HepG2 (cell line): ENCODE measurements around the gene TMED6. TPM values are rescaled to one million over a fixed set of nuclear protein-coding genes. Genes with fewer than 3 reads are reported as not detected.

Experiments
- DMAP1 ChIP-seq: IDR thresholded peaks from 2 replicates; pipeline ENCODE4 v1.6.1; 2016
- HHEX ChIP-seq: IDR thresholded peaks from 2 replicates; pipeline ENCODE4 v1.6.1; 2016; ENCODE audit warnings: control low read depth
- JUN ChIP-seq: sonication (generic); formaldehyde crosslinking; IDR thresholded peaks from 2 replicates; pipeline ENCODE4 v1.4.0; 2020; ENCODE audit warnings: mild to moderate bottlenecking, missing genetic modification reagents
- MBD4 ChIP-seq: IDR thresholded peaks from 2 replicates; pipeline ENCODE4 v1.6.1; 2012; ENCODE audit warnings: low read length, inconsistent platforms, borderline replicate concordance
- POLR2AphosphoS2 ChIP-seq: IDR thresholded peaks from 2 replicates; pipeline ENCODE4 v1.6.1; 2011; ENCODE audit warnings: low read depth, low read length, improper control_type of control experiment
- REXO4 ChIP-seq: sonication (generic); formaldehyde crosslinking; IDR thresholded peaks from 2 replicates; pipeline ENCODE4 v1.8.0; 2022; ENCODE audit warnings: missing genetic modification reagents, mild to moderate bottlenecking, borderline replicate concordance
- RFXANK ChIP-seq: IDR thresholded peaks from 2 replicates; pipeline ENCODE4 v1.6.1; 2016
- SALL1 ChIP-seq: sonication (generic); formaldehyde crosslinking; IDR thresholded peaks from 2 replicates; pipeline ENCODE4 v1.8.0; 2022; ENCODE audit warnings: mild to moderate bottlenecking, missing genetic modification reagents
- ZBTB2 ChIP-seq: sonication (generic); formaldehyde crosslinking; IDR thresholded peaks from 2 replicates; pipeline ENCODE4 v1.8.0; 2022; ENCODE audit warnings: low read depth, missing genetic modification reagents
- ZBTB38 ChIP-seq: sonication (generic); formaldehyde crosslinking; IDR thresholded peaks from 2 replicates; pipeline ENCODE4 v1.5.1; 2020; ENCODE audit warnings: mild to moderate bottlenecking, missing genetic modification reagents
- ZNF639 ChIP-seq: conservative IDR thresholded peaks from 2 replicates; pipeline ENCODE4 v1.6.1; 2018; ENCODE audit warnings: missing genetic modification reagents
- ZNF703 ChIP-seq: sonication (generic); formaldehyde crosslinking; IDR thresholded peaks from 2 replicates; pipeline ENCODE4 v1.5.1; 2020; ENCODE audit warnings: missing genetic modification reagents, mild to moderate bottlenecking, moderate library complexity, borderline replicate concordance
- polyA plus RNA-seq, 8 experiments: library from polyadenylated mRNA; depleted of rRNA in 3 of 8; stranded (reverse) in 7 of 8; unstranded in 1 of 8; fragments of >200 nt; fragmentation: Illumina TruSeq in 4 of 8; extraction: Trizol in 4 of 8; gene quantifications; 2 replicates each; pipeline versions ENCODE4 v1.2.1 to v1.2.3, GENCODE V29; 2011 to 2016; ENCODE audit warnings: low read depth in 4 of 8, missing spikeins in 1 of 8, mixed read lengths in 1 of 8; ENCODE audit not compliant: insufficient read depth in 1 of 8
- total RNA-seq, 5 experiments: library from RNA; depleted of rRNA; stranded (reverse); fragments of >200 nt; fragmentation: Illumina TruSeq; extraction: Trizol; gene quantifications; 2 replicates each; pipeline ENCODE4 v1.2.3, GENCODE V29; 2016; ENCODE audit warnings: low read depth in 1 of 5
- TF ChIP-seq, protein P1 (sequence below): sonication (generic); formaldehyde crosslinking; IDR thresholded peaks from 2 replicates; pipeline ENCODE4 v1.4.0; 2020; ENCODE audit warnings: missing genetic modification reagents
- TF ChIP-seq, protein P2 (sequence below): sonication (generic); formaldehyde crosslinking; IDR thresholded peaks from 2 replicates; pipeline ENCODE4 v1.4.0; 2020; ENCODE audit warnings: missing genetic modification reagents, borderline replicate concordance
- TF ChIP-seq, protein P3 (sequence below): IDR thresholded peaks from 2 replicates; pipeline ENCODE4 v1.6.1; 2016; ENCODE audit warnings: mild to moderate bottlenecking, missing biosample characterization, missing genetic modification reagents
- TF ChIP-seq, protein P4 (sequence below): sonication (generic); formaldehyde crosslinking; IDR thresholded peaks from 2 replicates; pipeline ENCODE4 v1.4.0; 2020; ENCODE audit warnings: missing genetic modification reagents

Gene TMED6
- total and polyA plus RNA-seq, 2 of the 13 experiments (the other 11 are each of a cell fraction or from before 2014, with no cell fraction given), result 9.8 to 14.4 TPM

DNA sequence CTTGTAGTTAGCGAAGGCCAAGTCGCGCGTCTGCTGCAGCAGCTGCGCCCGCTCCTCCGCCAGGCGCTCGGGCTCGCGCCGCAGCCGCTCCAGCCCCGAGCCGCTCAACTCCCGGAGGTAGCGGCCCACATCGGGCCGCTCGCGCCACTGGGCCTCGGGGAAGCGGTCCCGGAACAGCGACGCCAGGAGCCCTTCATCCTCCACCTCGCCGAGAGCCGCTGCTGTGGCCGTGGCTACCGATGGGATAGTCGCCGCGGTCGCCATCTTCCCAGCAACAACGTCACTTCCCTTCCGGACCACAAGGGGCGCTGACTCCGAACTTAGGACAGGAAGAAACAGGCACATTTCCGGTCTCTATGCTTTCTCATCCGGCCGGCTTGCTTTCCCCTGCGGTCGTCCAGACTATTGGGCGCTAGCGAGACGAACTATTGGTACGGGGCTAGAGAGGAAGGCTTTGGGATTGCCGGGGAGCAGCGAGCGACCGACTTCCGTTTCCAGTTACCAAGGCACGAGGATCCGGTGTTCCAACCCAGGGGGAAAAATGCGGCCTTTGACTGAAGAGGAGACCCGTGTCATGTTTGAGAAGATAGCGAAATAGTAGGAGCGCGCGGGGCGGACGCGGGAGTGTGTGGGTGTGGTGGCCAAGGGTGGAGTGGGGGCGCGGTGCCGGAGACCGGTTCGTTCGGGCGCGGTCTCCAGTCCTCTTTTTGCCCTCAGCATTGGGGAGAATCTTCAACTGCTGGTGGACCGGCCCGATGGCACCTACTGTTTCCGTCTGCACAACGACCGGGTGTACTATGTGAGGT is 12.1 kb downstream of the TMED6 start, which contains the start of the genes COG8 and NIP7 (continued):
- TF ChIP-seq SALL1 (peak; percentile 89; the same call in 1 of the 2 replicates), ZNF703 (CRISPR knock-in tag) (no peak), MBD4 (no peak), REXO4 (CRISPR knock-in tag) (0 out of 2 replicates have a peak, but pooled peaks have one; percentile 31), ZNF639 (CRISPR knock-in tag) (peak; percentile 87), DMAP1 (CRISPR knock-in tag) (peak; percentile 99), HHEX (CRISPR knock-in tag) (0 out of 2 replicates have a peak, but pooled peaks have one; percentile 36), ZBTB2 (peak; percentile 85), JUN (CRISPR knock-in tag) (no peak; the same call in 1 of the 2 replicates), ZBTB38 (peak; percentile 94), RFXANK (CRISPR knock-in tag) (0 out of 2 replicates have a peak, but pooled peaks have one; percentile 78), POLR2AphosphoS2 (no peak)
- TF ChIP-seq, protein P1, sequence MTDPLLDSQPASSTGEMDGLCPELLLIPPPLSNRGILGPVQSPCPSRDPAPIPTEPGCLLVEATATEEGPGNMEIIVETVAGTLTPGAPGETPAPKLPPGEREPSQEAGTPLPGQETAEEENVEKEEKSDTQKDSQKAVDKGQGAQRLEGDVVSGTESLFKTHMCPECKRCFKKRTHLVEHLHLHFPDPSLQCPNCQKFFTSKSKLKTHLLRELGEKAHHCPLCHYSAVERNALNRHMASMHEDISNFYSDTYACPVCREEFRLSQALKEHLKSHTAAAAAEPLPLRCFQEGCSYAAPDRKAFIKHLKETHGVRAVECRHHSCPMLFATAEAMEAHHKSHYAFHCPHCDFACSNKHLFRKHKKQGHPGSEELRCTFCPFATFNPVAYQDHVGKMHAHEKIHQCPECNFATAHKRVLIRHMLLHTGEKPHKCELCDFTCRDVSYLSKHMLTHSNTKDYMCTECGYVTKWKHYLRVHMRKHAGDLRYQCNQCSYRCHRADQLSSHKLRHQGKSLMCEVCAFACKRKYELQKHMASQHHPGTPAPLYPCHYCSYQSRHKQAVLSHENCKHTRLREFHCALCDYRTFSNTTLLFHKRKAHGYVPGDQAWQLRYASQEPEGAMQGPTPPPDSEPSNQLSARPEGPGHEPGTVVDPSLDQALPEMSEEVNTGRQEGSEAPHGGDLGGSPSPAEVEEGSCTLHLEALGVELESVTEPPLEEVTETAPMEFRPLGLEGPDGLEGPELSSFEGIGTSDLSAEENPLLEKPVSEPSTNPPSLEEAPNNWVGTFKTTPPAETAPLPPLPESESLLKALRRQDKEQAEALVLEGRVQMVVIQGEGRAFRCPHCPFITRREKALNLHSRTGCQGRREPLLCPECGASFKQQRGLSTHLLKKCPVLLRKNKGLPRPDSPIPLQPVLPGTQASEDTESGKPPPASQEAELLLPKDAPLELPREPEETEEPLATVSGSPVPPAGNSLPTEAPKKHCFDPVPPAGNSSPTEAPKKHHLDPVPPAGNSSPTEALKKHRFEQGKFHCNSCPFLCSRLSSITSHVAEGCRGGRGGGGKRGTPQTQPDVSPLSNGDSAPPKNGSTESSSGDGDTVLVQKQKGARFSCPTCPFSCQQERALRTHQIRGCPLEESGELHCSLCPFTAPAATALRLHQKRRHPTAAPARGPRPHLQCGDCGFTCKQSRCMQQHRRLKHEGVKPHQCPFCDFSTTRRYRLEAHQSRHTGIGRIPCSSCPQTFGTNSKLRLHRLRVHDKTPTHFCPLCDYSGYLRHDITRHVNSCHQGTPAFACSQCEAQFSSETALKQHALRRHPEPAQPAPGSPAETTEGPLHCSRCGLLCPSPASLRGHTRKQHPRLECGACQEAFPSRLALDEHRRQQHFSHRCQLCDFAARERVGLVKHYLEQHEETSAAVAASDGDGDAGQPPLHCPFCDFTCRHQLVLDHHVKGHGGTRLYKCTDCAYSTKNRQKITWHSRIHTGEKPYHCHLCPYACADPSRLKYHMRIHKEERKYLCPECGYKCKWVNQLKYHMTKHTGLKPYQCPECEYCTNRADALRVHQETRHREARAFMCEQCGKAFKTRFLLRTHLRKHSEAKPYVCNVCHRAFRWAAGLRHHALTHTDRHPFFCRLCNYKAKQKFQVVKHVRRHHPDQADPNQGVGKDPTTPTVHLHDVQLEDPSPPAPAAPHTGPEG (CRISPR knock-in tag), result peak; percentile 92
- TF ChIP-seq, protein P2, sequence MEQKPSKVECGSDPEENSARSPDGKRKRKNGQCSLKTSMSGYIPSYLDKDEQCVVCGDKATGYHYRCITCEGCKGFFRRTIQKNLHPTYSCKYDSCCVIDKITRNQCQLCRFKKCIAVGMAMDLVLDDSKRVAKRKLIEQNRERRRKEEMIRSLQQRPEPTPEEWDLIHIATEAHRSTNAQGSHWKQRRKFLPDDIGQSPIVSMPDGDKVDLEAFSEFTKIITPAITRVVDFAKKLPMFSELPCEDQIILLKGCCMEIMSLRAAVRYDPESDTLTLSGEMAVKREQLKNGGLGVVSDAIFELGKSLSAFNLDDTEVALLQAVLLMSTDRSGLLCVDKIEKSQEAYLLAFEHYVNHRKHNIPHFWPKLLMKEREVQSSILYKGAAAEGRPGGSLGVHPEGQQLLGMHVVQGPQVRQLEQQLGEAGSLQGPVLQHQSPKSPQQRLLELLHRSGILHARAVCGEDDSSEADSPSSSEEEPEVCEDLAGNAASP (CRISPR knock-in tag), result peak; percentile 48
- TF ChIP-seq, protein P3, sequence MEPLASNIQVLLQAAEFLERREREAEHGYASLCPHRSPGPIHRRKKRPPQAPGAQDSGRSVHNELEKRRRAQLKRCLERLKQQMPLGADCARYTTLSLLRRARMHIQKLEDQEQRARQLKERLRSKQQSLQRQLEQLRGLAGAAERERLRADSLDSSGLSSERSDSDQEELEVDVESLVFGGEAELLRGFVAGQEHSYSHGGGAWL, result no peak; the same call in none of the 2 replicates
- TF ChIP-seq, protein P4, sequence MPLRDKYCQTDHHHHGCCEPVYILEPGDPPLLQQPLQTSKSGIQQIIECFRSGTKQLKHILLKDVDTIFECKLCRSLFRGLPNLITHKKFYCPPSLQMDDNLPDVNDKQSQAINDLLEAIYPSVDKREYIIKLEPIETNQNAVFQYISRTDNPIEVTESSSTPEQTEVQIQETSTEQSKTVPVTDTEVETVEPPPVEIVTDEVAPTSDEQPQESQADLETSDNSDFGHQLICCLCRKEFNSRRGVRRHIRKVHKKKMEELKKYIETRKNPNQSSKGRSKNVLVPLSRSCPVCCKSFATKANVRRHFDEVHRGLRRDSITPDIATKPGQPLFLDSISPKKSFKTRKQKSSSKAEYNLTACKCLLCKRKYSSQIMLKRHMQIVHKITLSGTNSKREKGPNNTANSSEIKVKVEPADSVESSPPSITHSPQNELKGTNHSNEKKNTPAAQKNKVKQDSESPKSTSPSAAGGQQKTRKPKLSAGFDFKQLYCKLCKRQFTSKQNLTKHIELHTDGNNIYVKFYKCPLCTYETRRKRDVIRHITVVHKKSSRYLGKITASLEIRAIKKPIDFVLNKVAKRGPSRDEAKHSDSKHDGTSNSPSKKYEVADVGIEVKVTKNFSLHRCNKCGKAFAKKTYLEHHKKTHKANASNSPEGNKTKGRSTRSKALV (CRISPR knock-in tag), result peak; percentile 84
